Stimulated activated CD4-positive, alpha-beta T cell treated with anti-CD3 and anti-CD28 coated beads, Interleukin-1b, Interleukin-23, amount 100 ng/mL, for 48 hours (primary cell): ENCODE data around the gene MOCS2.

Experiments used
- DNase-seq: peaks from one replicate; pipeline ENCODE4 v3.0.0-alpha.2; 2020

The MOCS2 gene

GRCh38 chr5:53092242-53092641 lies 17.3 kb downstream of the MOCS2 start:
- no peak for DNase-seq

- no peak for DNase-seq
Observed at GRCh38 chr5:53091289-53091688, 18.3 kb downstream of the MOCS2 start.

GRCh38 chr5:53090229-53090628 lies 19.3 kb downstream of the MOCS2 start:
- DNase-seq: no peak

GRCh38 chr5:53089481-53089991 lies 20.0 kb downstream of the MOCS2 start:
- no peak for DNase-seq

GRCh38 chr5:53087621-53088121 lies 21.9 kb downstream of the MOCS2 start:
- no peak for DNase-seq

GRCh38 chr5:53087171-53087570 lies 22.4 kb downstream of the MOCS2 start:
- DNase-seq: no peak

GRCh38 chr5:53084546-53085255 lies 24.9 kb downstream of the MOCS2 start:
- DNase-seq: no peak

GRCh38 chr5:53083927-53084326 lies 25.6 kb downstream of the MOCS2 start:
- DNase-seq: no peak

- DNase-seq: no peak
Observed at GRCh38 chr5:53080271-53080670, 29.3 kb downstream of the MOCS2 start.

GRCh38 chr5:53076014-53076583 lies 33.5 kb downstream of the MOCS2 start:
- DNase-seq: no peak

GRCh38 chr5:53073348-53073747 lies 36.2 kb downstream of the MOCS2 start:
- DNase-seq: no peak

GRCh38 chr5:53071738-53072137 lies 37.8 kb downstream of the MOCS2 start:
- DNase-seq: no peak

GRCh38 chr5:53071298-53071697 lies 38.3 kb downstream of the MOCS2 start:
- no peak for DNase-seq

GRCh38 chr5:53069626-53070025 lies 39.9 kb downstream of the MOCS2 start:
- DNase-seq: peak; percentile 84

- DNase-seq: no peak
Observed at GRCh38 chr5:53068291-53068836, 41.2 kb downstream of the MOCS2 start.

- no peak for DNase-seq
Observed at GRCh38 chr5:53067641-53068040, 41.9 kb downstream of the MOCS2 start.

- DNase-seq: no peak
Observed at GRCh38 chr5:53066088-53066487, 43.5 kb downstream of the MOCS2 start.

- no peak for DNase-seq
Observed at GRCh38 chr5:53063791-53064190, 45.8 kb downstream of the MOCS2 start.

GRCh38 chr5:53063176-53063575 lies 46.4 kb downstream of the MOCS2 start:
- DNase-seq: no peak

GRCh38 chr5:53059281-53059680 lies 50.3 kb downstream of the MOCS2 start:
- no peak for DNase-seq

- DNase-seq: no peak
Observed at GRCh38 chr5:53055365-53055764, 54.2 kb downstream of the MOCS2 start.

GRCh38 chr5:53053364-53053763 lies 56.2 kb downstream of the MOCS2 start:
- DNase-seq: no peak

- no peak for DNase-seq
Observed at GRCh38 chr5:53052499-53052898, 57.1 kb downstream of the MOCS2 start.

GRCh38 chr5:53048248-53048647 lies 61.3 kb downstream of the MOCS2 start:
- no peak for DNase-seq
